Articular chondrocyte of knee joint (primary cell): ENCODE data around the gene TUBA1C. TPM values are rescaled to one million over a fixed set of nuclear protein-coding genes. Genes with fewer than 3 reads are reported as not detected.

Experiments used
- total RNA-seq: library from RNA; depleted of rRNA; stranded (reverse); fragments of >200 nt; gene quantifications from 2 replicates; pipeline ENCODE4 v1.2.3, GENCODE V29; 2012

Gene TUBA1C
- 385 and 391 TPM in 2 replicates for total RNA-seq

DNA sequence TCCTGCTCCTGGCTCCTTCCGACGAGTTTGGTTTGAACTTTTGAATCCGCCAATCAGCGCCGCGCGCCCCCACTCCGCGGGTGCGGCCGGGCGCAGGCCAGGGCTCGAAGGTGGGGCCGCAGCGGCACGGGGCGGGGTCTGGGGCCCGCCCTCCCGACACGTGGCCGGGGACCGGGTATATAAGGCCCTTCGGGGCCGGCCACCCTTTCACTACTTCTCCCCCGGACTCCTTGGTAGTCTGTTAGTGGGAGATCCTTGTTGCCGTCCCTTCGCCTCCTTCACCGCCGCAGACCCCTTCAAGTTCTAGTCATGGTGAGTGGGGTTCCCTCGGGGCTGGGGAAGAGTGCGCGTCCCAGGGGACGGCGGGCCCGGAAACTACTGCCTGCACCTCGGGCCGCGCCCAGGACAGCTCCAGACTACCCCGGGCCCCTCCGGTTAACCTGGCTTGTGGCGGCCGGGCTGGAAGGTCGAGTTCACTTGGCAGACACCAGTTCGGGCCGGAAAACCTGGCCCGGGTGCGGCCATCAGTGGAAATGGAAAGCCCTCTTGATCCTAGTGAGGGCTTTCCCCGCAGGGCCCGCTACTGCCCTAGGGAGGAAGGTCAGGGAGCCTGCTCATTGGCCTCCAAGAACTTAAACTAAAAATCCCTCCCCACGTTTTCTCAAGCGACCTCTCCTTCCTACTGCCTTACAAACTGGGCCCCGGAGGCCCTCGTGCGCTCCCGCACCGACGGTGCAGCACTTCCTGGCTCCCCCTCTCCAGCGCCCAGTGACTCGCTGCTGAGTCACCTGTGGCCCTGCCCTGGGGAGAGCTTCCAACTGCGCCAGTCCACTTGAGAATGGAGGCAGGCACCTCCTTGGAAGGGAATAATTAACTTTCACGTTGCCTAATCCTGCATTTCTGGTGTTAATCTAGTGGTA lies at the start of gene TUBA1C:
TSS of gene TUBA1C (plus strand) at position 210 of the 920 bp plus-strand sequence. CDS start at position 310, 100 bp downstream.

DNA sequence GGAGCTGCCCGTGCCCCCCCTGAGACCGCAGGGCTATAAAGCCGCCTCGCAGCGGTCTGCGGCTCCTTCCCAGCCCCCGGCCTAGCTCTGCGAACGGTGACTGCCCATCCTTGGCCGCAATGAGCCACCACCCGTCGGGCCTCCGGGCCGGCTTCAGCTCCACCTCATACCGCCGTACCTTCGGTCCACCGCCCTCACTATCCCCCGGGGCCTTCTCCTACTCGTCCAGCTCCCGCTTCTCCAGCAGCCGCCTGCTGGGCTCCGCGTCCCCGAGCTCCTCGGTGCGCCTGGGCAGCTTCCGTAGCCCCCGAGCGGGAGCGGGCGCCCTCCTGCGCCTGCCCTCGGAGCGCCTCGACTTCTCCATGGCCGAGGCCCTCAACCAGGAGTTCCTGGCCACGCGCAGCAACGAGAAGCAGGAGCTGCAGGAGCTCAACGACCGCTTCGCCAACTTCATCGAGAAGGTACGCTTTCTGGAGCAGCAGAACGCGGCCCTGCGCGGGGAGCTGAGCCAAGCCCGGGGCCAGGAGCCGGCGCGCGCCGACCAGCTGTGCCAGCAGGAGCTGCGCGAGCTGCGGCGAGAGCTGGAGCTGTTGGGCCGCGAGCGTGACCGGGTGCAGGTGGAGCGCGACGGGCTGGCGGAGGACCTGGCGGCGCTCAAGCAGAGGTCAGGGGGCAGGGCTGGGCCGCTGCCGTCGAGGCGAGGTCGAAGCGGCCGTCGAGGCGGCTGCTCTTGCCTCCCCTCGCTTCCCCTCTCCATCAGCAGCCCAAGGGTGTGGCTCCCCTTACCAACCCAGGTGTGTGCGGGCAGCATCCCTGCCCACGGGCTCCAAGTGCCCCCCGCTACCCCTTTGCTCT lies 30.4 kb downstream of the TUBA1C start, which contains the start of gene PRPH:
TSS of gene PRPH (plus strand) at position 66 of the 855 bp plus-strand sequence. CDS start at position 120, 54 bp downstream.

GRCh38 chr12:49322708-49323523 lies 58.0 kb downstream of the TUBA1C start, which contains the start of gene TROAP:
Gene TROAP (plus strand): TSS chr12:49323255. CDS start chr12:49323609, 354 bp downstream.

Other genes starting within 250 kb of the TUBA1C start
- gene PRKAG1, start 246.3 kb upstream of the TUBA1C start, total RNA-seq: 96.9 and 104 TPM in 2 replicates
- gene KMT2D, start 204.3 kb upstream of the TUBA1C start, total RNA-seq: 24.5 and 25.3 TPM in 2 replicates
- gene RHEBL1, start 195.1 kb upstream of the TUBA1C start, total RNA-seq: 0.52 and 0.54 TPM in 2 replicates
- under 0.01 TPM in 1 of 2 replicates, not detected in the other for gene DHH, start 170.3 kb upstream of the TUBA1C start, total RNA-seq
- gene LMBR1L, start 154.2 kb upstream of the TUBA1C start, total RNA-seq: 35.1 and 38.4 TPM in 2 replicates
- 936 and 956 TPM in 2 replicates for gene TUBA1B, start 133.7 kb upstream of the TUBA1C start, total RNA-seq
- gene TUBA1A, start 76.0 kb upstream of the TUBA1C start, total RNA-seq: 516 and 528 TPM in 2 replicates
- gene PRPH, start 30.1 kb downstream of the TUBA1C start, total RNA-seq: 1.5 and 1.8 TPM in 2 replicates
- gene TROAP, start 58.2 kb downstream of the TUBA1C start, total RNA-seq: 7.8 and 9.7 TPM in 2 replicates
- 0.13 TPM in 1 of 2 replicates, not detected in the other for gene C1QL4, start 72.1 kb downstream of the TUBA1C start, total RNA-seq
- 0.91 and 1.6 TPM in 2 replicates for gene DNAJC22, start 81.8 kb downstream of the TUBA1C start, total RNA-seq
- gene SPATS2, start 102.4 kb downstream of the TUBA1C start, total RNA-seq: 21.4 and 25.0 TPM in 2 replicates